HG03558 (cell line): ENCODE measurements around the gene SCO2.

Experiments
- ATAC-seq: cut with Tn5 transposase; IDR thresholded peaks from one replicate; pipeline ENCODE4 v1.9.1; 2021; ENCODE audit warnings: moderate number of reproducible peaks; ENCODE audit not compliant: unreplicated experiment; ENCODE audit errors: extremely low read depth

The SCO2 gene

DNA sequence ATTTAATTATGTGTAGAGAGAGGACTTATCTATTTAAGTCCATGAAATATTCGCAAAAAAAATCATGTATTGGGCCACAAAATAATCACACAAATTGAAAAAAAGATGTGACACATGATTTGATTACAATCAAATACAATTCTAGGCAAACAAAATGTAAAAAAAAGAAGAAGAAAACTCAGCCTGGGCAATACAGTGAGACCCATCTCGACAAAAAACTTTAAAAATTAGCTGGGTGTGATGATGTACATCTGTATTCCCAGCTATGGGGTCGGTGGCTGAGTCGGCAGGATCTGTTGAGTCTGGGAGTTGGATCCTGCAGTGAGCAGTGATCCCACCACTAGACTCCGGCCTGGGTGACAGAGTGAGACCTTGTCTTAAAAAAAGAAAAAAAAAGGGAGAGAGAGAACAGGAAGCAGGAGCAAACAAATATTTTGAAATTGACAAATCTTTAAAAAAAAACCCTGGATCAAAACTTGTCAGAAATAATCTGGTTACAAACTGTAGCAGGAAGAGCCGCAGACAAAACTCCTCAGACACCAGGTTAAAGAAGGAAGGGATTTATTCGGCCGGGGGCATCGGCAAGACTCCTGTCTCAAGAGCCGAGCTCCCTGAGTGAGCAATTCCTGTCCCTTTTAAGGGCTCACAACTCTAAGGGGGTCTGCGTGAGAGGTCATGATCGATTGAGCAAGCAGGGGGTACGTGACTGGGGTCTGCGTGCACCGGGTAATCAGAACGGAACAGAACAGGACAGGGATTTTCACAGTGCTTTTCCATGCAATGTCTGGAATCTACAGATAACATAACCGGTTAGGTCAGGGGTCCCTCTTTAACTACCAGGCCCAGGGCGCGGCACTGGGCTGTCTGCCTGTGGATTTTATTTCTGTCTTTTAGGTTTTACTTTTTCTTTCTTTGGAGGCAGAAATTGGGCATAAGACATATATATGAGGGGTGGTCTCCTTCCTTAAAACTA lies 7.7 kb upstream of the SCO2 start:
- no peak for ATAC-seq

DNA sequence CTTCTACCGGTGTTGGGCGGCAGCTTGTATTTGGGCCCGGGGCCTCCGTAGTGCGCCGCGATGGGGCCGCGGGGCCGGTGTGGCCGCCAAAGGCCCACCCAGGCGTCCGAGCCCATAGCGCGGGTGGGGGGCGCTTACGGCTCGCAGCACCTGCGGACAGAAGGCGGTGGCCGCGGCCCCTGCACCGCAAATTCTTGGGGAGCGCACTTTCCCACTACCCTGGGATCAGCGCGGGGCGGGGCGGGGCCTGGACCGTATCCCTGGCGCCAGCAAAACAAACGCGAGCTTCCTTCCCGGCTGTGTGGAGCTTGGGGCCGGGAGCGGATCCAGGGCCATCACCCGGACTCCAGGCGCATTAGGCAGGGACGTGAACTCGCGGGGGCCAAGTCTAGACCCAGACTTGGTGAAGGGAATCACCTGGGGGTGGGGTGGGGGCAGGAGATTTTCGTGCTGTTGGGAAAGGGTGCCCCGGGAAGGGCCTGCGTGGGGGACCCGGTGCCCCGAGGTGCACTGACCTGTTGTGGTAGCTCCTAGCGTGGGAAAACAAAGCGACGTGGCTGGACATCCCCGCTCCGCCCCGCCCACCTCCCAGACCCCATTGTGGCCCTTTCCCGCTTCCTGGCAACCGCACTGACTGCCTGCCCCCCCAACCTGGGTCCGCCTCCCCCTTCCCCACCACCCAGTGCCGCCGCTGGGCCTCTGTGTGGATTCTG lies 6.7 kb upstream of the SCO2 start:
- ATAC-seq: no peak

DNA sequence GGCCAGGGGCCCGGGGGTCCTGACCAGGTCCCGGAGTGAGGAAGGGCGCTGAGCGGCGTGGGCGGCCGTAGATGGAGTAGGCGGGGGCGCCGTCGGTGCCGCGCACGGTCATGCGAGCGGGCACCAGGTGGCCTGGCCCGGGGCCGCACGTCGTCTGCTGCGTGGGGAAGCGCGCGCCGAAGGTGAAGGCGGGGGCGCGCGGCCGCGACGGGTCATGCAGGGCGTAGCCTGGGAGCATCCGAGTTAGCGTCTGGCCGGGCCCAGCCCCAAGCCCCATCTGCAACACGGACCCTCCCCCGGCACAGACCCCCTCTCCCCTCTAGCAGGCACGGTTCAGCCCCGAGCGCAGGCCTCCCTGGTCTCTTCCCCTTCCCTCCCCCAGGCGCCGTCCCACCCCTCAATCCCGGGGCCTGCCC lies 6.2 kb upstream of the SCO2 start:
- ATAC-seq: no peak

DNA sequence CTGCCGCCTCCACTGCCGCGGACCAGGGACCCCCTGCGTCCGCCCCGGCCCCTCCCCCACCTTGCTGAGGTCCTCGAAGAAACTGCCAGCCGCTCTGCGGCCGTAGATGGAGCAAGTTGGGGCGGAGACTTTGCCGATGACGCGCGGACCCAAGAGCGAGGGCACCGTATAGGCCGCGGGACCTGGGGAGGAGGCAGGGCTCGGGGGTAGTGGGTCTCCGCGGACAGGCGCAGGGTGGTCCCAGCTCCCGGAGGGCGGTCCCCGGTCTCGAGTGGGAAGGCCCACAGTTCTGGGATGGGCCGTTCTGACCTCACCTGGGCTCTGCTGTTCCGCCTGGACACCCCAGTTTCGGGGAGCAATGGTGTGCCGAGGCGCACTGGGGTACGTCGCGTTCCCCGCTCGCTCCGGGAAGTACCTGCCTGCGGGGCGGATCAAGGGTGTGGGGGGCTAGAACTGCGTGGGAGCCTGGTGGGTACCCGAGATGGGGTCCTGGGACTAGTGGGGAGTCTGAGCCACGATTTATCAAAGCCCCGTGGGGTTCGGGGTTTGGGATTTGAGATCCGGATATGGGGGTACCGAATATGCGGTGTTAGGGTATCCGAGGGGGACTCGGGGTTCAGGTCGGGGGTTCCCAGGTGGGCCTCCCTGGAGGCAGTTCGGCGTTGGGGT lies 5.6 kb upstream of the SCO2 start:
- no peak for ATAC-seq

DNA sequence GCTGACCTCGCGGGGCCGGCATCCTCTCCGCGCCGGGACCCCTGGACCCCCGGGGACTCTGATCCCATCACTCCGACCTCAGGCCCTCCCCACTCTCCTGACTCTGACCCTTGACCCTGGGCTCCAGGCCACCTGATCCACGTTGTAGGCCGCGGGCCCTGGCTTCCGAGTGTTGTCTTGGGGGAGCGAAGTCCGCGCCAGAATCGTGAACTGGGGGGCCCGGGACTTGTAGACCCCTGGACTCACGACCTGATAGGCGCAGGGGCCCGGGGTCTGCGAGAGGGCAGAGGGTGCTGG lies 5.1 kb upstream of the SCO2 start:
- ATAC-seq: no peak

DNA sequence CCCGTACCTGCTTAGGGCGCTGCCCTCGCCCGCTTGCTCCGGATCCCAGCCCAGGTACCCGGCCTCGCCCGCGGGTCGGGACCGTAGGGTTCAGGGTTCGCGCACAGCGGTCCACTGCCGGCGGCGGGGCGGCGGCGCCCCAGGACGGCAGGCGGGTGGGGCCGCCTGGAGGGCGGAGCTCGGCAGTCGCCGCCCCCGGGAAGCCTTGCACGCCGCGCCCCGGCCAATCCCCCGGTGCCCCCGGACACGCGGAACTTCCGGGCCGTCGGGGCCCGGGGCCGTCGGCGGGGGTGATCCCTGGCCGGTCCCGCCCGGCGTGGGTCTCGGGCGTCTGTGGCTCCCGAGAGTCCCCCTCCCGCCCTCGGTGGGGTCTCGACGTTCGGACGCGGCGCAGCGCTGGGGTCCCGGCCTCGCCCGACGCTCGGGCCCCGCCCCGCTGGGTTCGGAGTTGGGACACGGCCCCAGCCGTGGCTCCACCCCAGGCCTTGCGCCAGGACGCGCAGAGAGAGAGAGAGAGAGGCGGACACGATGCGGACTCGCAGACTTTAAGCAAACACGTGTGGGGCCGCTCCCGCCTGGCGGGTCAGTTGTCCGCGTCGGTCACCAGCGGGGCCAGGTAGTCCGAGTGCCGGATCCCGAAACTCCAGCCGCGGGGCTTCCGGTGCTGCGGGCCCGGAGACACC lies 4.6 kb upstream of the SCO2 start, which contains the start of gene TYMP:
Gene TYMP (minus strand): TSS at position 116 of the 683 bp plus-strand sequence. CDS start 303 bp downstream, outside the sequence.
- no peak for ATAC-seq

DNA sequence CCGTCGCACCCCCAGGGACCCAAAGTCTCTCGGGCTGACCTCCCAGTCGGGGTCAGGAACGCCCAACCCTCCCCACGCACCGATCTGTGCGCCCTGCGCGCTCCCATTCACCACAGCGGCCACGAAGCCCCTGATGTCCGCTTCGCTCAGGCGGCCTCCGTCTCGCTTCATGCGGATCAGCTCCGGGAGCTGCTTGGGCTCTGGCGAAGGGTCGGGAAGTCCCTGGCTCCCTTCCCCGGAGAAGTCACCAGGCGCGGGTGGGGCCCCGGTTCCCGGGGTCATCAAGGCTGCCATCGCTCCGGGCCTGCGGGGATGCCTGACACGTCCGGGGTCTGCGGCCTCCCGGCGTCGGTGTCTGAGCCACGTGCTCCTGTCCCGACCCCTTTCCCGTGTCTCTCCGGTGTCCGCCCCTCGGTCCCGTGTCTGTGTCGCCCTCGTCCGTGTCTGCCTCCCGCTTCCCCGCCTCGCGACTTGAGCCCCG lies 4.1 kb upstream of the SCO2 start:
- no peak for ATAC-seq

DNA sequence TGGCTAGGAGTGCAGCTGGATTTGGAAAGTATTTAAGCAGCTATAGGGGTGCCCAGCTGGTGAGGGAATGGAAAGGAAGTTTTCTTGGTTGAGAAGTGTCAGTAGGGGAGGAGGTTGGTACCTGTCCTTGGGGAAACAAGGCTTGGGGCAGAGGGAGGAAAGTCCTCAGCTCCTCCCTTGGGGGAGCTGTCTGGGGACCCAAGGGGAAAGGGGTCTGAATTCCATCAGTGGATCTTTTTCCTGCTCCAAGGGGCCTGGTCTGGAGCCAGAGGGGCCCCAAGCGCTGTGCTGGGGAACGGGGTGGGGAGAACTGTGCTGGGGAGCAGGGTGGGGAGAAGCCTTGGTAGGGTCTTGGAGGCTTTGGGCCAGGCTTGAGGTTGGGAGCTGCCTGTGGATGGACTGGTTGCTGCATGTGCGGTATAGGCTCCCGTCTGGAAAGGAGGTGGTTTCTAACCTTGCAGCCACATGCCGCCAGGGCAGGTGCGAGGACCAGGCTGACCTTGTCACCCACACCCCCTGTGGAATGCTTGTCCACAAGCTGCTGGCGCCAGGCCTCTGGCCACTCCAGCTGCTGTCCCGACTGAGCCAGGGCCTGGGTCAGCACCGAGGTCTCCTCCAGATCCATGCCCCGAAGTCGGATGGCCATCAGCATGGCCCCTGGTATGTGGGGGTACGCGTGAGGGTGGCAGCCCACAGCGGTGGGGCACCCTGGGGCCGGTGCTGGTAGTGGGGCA lies 3.5 kb upstream of the SCO2 start:
- ATAC-seq: no peak

DNA sequence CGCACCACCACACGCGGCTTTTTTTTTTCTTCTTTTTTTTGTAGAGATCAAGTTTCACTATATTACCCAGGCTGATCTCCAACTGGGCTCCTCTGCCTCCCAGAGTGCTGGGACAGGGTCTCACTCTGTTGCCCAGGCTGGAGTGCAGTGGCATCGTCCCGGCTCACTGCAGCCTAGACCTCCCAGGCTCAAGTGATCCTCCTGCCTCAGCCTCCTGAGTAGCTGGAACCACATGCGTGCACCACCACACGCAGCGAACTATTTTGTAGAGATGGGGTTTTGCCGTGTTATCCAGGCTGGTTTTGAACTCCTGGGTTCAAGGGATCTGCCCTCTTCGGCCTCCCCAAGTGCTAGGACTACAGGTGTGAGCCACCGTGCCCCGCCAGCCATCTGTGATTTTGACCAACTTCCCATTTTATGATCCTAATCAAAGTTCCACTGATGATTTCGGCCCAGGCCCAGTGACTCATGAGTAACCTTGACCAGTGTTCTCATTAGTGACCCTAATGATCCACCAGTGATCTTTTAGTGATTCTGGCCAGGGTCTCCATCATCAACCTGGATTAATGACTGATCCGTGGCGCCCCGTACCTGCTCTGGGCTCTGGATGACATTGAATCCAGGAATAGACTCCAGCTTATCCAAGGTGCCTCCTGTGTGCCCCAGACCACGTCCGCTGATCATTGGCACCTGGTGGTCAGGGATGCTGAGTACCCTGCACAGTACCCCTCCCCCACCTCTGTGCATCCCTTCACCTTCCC lies 2.7 kb upstream of the SCO2 start:
- ATAC-seq: no peak

DNA sequence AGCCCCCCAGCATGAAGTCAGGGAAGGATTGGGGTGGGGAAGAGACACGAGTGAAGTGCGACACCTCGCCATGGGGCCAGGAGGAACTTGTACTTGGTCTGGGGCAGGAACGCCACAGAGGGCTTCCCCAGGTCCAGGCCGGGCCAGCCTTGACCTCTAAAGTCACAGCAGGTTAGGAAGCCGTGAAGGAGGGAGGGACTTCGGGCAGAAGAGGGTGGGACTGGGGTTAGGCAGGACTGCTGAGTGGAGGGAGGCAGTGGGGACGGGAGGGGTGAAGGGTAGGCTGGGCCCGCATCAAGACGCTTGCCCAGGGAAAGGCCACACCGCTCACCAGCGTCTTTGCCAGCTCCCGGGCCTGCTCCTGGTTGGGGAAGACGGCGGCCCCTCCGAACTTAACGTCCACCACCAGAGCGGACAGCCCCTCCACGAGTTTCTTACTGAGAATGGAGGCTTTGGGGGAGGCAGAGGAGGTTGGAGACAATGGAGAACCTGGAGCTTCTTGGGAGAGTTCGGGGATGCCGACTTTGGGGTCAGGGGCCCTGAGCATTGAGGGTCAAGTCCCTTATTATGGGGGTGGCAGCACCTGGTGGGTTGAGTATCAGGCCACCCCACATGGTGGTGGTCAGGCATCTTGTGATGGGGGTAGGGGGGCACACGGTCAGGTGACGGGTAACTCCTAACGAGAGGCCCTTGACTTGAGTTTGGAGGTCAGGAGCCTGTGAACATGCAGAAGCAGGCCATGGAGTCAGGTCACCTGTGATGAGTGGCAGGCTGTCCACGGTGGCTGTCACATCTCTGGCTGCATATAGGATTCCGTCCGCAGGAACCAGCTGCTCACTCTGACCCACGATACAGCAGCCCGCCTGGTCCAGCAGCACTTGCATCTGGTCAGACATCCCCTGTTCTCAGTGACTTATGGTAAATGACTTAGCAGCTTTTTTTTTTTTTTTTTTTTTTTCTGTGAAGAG lies 1.7 kb upstream of the SCO2 start:
- ATAC-seq: no peak

DNA sequence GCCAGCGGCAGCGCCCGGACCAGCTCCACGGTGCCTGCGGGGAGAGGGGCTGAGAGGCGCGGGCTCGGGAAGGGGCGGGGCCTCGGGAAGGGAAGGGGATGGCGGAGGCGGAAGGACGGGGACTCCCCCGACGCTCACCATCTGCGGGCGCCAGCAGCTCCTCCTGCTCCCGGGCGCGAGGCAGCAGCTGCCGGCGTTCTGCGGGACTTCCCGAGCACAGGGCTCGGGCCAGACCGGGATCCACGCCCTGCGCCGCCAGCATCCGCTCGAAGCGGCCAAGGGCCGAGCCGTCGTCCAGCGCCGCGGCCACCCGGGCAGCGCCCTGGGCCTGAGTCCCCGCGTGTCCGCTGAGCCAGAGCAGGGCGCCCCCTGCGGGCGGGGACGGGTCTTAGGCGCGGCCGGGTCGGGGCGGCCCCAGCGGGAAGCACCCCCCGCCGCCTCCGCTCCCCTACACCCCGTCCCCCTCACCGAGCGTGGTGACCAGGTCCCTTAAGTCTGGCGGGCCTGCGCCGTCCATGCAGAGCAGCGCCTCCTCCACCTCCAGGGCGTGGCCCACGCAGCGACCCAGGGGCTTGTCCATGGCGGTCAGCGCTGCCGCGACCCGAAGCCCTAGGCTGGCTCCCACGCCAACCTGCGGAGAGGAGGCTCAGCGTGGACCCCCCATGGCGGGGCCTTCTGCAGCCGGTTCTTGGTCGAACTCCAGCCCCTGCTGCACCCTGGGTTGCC lies 873 bp upstream of the SCO2 start:
- ATAC-seq: no peak

DNA sequence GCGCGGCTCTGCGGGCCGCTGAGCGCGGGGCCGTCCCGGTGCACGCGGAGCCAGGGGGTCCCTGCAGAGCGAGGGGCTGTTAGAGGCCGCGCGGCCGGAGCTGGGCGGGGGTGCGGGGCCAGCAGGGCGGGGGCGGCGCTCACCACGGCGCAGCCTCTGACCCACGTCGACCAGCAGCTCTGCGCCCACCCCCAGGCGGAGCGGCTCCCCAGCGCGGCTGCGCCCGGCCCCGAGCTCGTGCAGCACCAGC lies 385 bp upstream of the SCO2 start:
- no peak for ATAC-seq

DNA sequence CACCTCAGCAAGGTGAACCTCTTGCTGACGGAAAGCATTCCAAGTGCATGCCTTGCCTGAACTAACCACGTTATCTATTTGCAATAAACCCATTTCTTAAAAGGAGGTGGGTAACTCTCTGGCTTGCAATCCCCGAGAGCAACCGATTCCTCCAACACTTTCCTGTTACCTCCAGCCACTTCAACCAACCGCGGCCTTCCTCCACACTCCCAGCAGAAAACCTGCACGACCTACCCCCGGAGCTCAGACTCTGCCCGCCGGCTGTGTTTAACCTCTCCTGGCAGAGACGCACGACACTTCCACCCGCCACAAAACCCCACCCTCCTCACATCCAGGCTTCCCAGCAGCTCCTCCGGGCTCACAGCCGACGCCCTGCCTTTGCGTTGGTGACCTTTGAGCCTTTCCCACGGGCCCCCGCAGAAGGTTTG lies 708 bp downstream of the SCO2 start:
- ATAC-seq: no peak

DNA sequence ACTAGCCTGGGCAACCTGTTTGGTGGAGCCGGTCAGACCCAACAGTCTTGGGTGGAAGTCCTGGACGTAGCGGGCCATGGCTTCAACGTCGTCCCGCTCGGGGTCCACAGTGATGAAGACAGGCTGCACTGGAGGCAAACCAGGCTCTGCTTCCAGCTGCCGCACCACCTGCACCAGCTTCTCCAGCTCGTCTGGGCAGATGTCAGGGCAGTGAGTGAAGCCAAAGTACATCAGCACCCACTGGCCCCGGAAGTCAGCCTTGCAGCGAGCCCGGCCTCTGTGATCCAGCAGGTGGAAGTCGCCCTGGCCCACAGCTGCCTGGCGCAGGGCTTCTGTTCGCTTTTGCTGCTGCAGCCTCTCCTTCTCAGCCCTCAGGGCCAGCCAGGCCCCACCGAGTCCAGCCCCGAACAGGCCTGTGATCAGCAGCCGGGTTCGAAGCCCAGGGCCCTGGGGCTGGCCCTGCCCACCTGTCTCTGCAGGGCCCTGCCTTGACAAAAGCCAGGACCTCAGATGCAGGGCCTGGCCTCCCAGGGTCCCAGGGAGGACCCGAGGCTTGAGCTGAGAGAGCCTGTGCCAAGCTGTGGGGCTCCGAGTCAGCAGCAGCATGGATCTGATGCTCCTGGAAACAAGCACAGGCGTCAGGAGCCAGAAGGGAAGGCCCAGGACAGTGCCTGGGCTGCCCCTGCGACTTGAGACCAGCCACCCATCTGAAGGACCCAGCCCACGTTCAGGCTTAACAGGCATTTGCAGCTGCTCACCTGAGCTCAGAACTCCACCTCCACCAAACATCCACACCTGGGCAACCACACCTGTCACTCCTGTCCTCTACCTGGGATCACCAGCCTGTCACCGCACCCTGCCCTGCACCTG lies 1.4 kb downstream of the SCO2 start:
- no peak for ATAC-seq

DNA sequence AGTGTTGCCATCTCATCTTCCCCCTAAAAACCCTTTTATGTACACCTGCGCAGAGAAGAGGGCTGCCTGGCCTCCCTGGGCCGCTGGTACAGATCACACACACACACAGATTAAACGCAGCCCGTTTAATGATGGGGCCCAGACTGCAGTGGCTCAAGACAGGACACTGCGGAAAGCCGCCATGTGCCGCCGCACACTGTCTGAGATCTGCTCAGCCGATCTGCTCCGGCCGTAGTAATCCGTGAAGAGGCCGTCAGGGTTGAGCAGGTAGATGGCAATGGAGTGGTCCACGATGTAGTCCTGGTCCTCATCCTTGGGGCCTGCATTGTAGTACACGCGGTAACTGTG lies 2.0 kb downstream of the SCO2 start:
- no peak for ATAC-seq

DNA sequence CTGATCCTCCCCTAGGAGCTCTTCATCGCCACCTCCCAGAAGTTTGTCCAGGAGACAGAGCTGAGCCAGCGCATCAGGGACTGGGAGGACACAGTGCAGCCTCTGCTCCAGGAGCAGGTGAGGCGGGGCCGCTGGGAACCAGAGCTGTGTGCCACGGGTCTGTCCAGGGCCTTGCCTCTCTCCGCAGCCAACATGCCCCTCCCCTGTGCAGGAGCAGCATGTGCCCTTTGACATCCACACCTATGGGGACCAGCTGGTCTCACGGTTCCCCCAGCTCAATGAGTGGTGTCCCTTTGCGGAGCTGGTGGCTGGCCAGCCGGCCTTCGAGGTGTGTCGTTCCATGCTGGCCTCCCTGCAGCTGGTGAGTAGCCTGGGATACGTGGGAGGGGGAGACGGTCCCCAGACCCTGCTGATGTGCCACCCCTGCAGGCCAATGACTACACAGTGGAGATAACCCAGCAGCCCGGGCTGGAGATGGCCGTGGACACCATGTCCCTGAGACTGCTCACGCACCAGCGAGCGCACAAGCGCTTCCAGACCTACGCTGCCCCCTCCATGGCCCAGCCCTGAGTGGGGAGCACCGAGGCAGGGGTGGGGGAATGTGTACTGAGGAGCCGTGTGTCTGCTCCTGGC lies 2.5 kb downstream of the SCO2 start:
- no peak for ATAC-seq
